Subcutaneous adipose tissue (tissue), 4 donors: Measurements from ENCODE around the gene L3MBTL3. TPM values are rescaled to one million over a fixed set of nuclear protein-coding genes. Genes with fewer than 3 reads are reported as not detected.

ENCODE experiments used
- CTCF ChIP-seq: fragments of 450-650 bp; IDR thresholded peaks from one replicate; pipeline ENCODE4 v1.5.1; 2016; ENCODE audit warnings: low read depth, mild to moderate bottlenecking, control low read depth, antibody characterized with exemption, moderate library complexity
- total RNA-seq, 4 donors: library from RNA; depleted of rRNA; stranded (reverse); fragments of >200 nt; gene quantifications; one replicate each; pipeline ENCODE4 v1.1.0, GENCODE V29; 2016

The L3MBTL3 gene
- total RNA-seq, 4 donors from 2014 or later, result 5.8 to 9.3 (median 6.7) TPM

- no peak for TF ChIP-seq CTCF
These were observed 9.6 kb downstream of the L3MBTL3 start for GRCh38 chr6:130027948-130028347.

- TF ChIP-seq CTCF, result no peak
These were observed 10.8 kb downstream of the L3MBTL3 start for GRCh38 chr6:130029163-130029562.

- no peak for TF ChIP-seq CTCF
These were observed 14.5 kb downstream of the L3MBTL3 start for GRCh38 chr6:130032758-130033340.

GRCh38 chr6:130033949-130034348 lies 15.6 kb downstream of the L3MBTL3 start:
- TF ChIP-seq CTCF, result no peak

- no peak for TF ChIP-seq CTCF
These were observed 16.2 kb downstream of the L3MBTL3 start for GRCh38 chr6:130034378-130035146.

GRCh38 chr6:130035211-130035610 lies 16.8 kb downstream of the L3MBTL3 start:
- TF ChIP-seq CTCF, result no peak

- no peak for TF ChIP-seq CTCF
These were observed 18.9 kb downstream of the L3MBTL3 start for GRCh38 chr6:130037207-130037811.
